HepG2 (cell line): ENCODE data around the gene CDC20. TPM values are rescaled to one million over a fixed set of nuclear protein-coding genes. Genes with fewer than 3 reads are reported as not detected.

ENCODE experiments used
- AGO2 ChIP-seq: fragments of 200-400 bp; formaldehyde crosslinking; optimal IDR thresholded peaks from 2 replicates; pipeline ENCODE3; 2017; ENCODE audit warnings: mild to moderate bottlenecking, low read depth, low read length, moderate library complexity
- ATF7 ChIP-seq, 2 experiments: fragments of 450-650 bp in 1 of 2; sonication (generic) in 1 of 2; formaldehyde crosslinking in 1 of 2; IDR thresholded peaks; 2 replicates each; pipeline versions ENCODE4 v1.4.0 to v1.6.1; 2016 to 2020; ENCODE audit warnings: antibody characterized with exemption in 1 of 2, mild to moderate bottlenecking in 1 of 2, missing genetic modification reagents in 1 of 2
- BRCA1 ChIP-seq: sonication (generic); formaldehyde crosslinking; IDR thresholded peaks from 2 replicates; pipeline ENCODE4 v1.4.0; 2020; ENCODE audit warnings: missing genetic modification reagents
- CBX5 ChIP-seq: sonication (generic); formaldehyde crosslinking; IDR thresholded peaks from 2 replicates; pipeline ENCODE4 v1.4.0; 2020; ENCODE audit warnings: missing genetic modification reagents, borderline replicate concordance
- HMGXB4 ChIP-seq, 2 experiments: sonication (generic) in 1 of 2; formaldehyde crosslinking in 1 of 2; IDR thresholded peaks; 2 replicates each; pipeline versions ENCODE4 v1.4.0 to v1.6.1; 2018 to 2020; ENCODE audit warnings: missing genetic modification reagents in 2 of 2, borderline replicate concordance in 1 of 2, low read depth in 1 of 2, mild to moderate bottlenecking in 1 of 2, missing biosample characterization in 1 of 2
- HOXA5 ChIP-seq: sonication (generic); formaldehyde crosslinking; IDR thresholded peaks from 2 replicates; pipeline ENCODE4 v1.4.0; 2020; ENCODE audit warnings: missing genetic modification reagents
- KDM1A ChIP-seq: IDR thresholded peaks from 2 replicates; pipeline ENCODE4 v1.6.1; 2016; ENCODE audit warnings: missing compliant biosample characterization
- MBNL3 ChIP-seq: fragments of 250-450 bp; sonication (Bioruptor Pico); conservative IDR thresholded peaks from 2 replicates; pipeline ENCODE4 v1.8.0; 2022; ENCODE audit warnings: mild to moderate bottlenecking, inconsistent platforms
- MLX ChIP-seq: IDR thresholded peaks from 2 replicates; pipeline ENCODE4 v1.6.1; 2016
- RARA ChIP-seq: IDR thresholded peaks from 2 replicates; pipeline ENCODE4 v1.6.1; 2016; ENCODE audit warnings: missing genetic modification reagents, missing compliant biosample characterization
- REST ChIP-seq, 2 experiments: IDR thresholded peaks; 2 replicates each; pipeline ENCODE4 v1.6.1; 2011 to 2012; ENCODE audit warnings: low read length in 2 of 2, borderline replicate concordance in 1 of 2, low read depth in 1 of 2, mild to moderate bottlenecking in 1 of 2, moderate library complexity in 1 of 2
- REXO4 ChIP-seq: sonication (generic); formaldehyde crosslinking; IDR thresholded peaks from 2 replicates; pipeline ENCODE4 v1.8.0; 2022; ENCODE audit warnings: missing genetic modification reagents, mild to moderate bottlenecking, borderline replicate concordance
- SIN3A ChIP-seq: IDR thresholded peaks from 2 replicates; pipeline ENCODE4 v1.6.1; 2011; ENCODE audit warnings: low read depth, mild to moderate bottlenecking, control low read depth, low read length, borderline replicate concordance
- SMAD1 ChIP-seq: sonication (generic); formaldehyde crosslinking; IDR thresholded peaks from 2 replicates; pipeline ENCODE4 v1.4.0; 2020; ENCODE audit warnings: missing genetic modification reagents, low read depth, mild to moderate bottlenecking, borderline replicate concordance
- SOX13 ChIP-seq, 3 experiments: fragments of 450-650 bp in 1 of 3; sonication (generic) in 1 of 3; formaldehyde crosslinking in 1 of 3; IDR thresholded peaks in 2 of 3; conservative IDR thresholded peaks in 1 of 3; 2 replicates each; pipeline versions ENCODE4 v1.5.0 to v1.6.1; 2016 to 2020; ENCODE audit warnings: antibody characterized with exemption in 1 of 3, mild to moderate bottlenecking in 1 of 3, missing compliant biosample characterization in 1 of 3, missing genetic modification reagents in 1 of 3, moderate library complexity in 1 of 3
- SRF ChIP-seq: IDR thresholded peaks from 2 replicates; pipeline ENCODE4 v1.6.1; 2011; ENCODE audit warnings: mild to moderate bottlenecking, low read depth, low read length, moderate library complexity
- ZNF253 ChIP-seq: sonication (generic); formaldehyde crosslinking; IDR thresholded peaks from 2 replicates; pipeline ENCODE4 v1.8.0; 2022; ENCODE audit warnings: mild to moderate bottlenecking, missing genetic modification reagents, borderline replicate concordance
- ZNF629 ChIP-seq: sonication (generic); formaldehyde crosslinking; conservative IDR thresholded peaks from 2 replicates; pipeline ENCODE4 v1.5.0; 2020; ENCODE audit warnings: missing genetic modification reagents
- ZNF652 ChIP-seq: IDR thresholded peaks from 2 replicates; pipeline ENCODE4 v1.6.1; 2016; ENCODE audit warnings: low read depth, borderline replicate concordance
- ZNF670 ChIP-seq: sonication (generic); formaldehyde crosslinking; IDR thresholded peaks from 2 replicates; pipeline ENCODE4 v1.8.0; 2022; ENCODE audit warnings: mild to moderate bottlenecking, missing genetic modification reagents, borderline replicate concordance
- ZNF75D ChIP-seq: sonication (generic); formaldehyde crosslinking; IDR thresholded peaks from 2 replicates; pipeline ENCODE4 v1.8.1; 2023; ENCODE audit warnings: missing genetic modification reagents, mild to moderate bottlenecking, borderline replicate concordance
- ZNF781 ChIP-seq: sonication (generic); formaldehyde crosslinking; IDR thresholded peaks from 2 replicates; pipeline ENCODE4 v1.5.1; 2020; ENCODE audit warnings: borderline replicate concordance, mild to moderate bottlenecking, missing genetic modification reagents; ENCODE audit errors: not compliant biosample characterization
- polyA plus RNA-seq, 8 experiments: library from polyadenylated mRNA; depleted of rRNA in 3 of 8; stranded (reverse) in 7 of 8; unstranded in 1 of 8; fragments of >200 nt; fragmentation: Illumina TruSeq in 4 of 8; extraction: Trizol in 4 of 8; gene quantifications; 2 replicates each; pipeline versions ENCODE4 v1.2.1 to v1.2.3, GENCODE V29; 2011 to 2016; ENCODE audit warnings: low read depth in 4 of 8, missing spikeins in 1 of 8, mixed read lengths in 1 of 8; ENCODE audit not compliant: insufficient read depth in 1 of 8
- total RNA-seq, 5 experiments: library from RNA; depleted of rRNA; stranded (reverse); fragments of >200 nt; fragmentation: Illumina TruSeq; extraction: Trizol; gene quantifications; 2 replicates each; pipeline ENCODE4 v1.2.3, GENCODE V29; 2016; ENCODE audit warnings: low read depth in 1 of 5

CDC20 gene
- total and polyA plus RNA-seq, 2 of the 13 experiments (the other 11 are each of a cell fraction or from before 2014, with no cell fraction given), result 57.9 to 90.0 TPM

GRCh38 chr1:43367904-43368645 lies 9.3 kb downstream of the CDC20 start, which contains the start of gene ELOVL1 (continued):
- no peak for TF ChIP-seq REST (IDR thresholded peaks at IDR 0.05; ENCODE audit: borderline replicate concordance in 1 of 2, low read depth in 1 of 2, low read length in 2 of 2)
- TF ChIP-seq ATF7 (IDR thresholded peaks at IDR 0.05), result no peak
- TF ChIP-seq ATF7 (CRISPR knock-in tag; IDR thresholded peaks at IDR 0.05), result no peak
- TF ChIP-seq ZNF75D (CRISPR knock-in tag), result no peak
- TF ChIP-seq MBNL3 (CRISPR knock-in tag), result no peak
- TF ChIP-seq KDM1A (CRISPR knock-in tag), result no peak
- TF ChIP-seq RARA (CRISPR knock-in tag), result peak; percentile 33; the same call in 1 of the 2 replicates
- no peak; the same call in 1 of the 2 replicates for TF ChIP-seq ZNF652 (CRISPR knock-in tag)
- TF ChIP-seq ZNF629, result no peak
- no peak for TF ChIP-seq SOX13 (IDR thresholded peaks at IDR 0.05)
- peak in 1 of 2 experiments; percentile 17; a peak in 1 of 4 replicates for TF ChIP-seq SOX13 (CRISPR knock-in tag; conservative IDR thresholded peaks at IDR 0.05 in 1 of 2, IDR thresholded peaks at IDR 0.05 in 1 of 2)
- TF ChIP-seq AGO2, result peak; percentile 84
- TF ChIP-seq SIN3A, result peak; percentile 88; the same call in 1 of the 2 replicates
- TF ChIP-seq SRF, result no peak
- TF ChIP-seq ZNF253, result peak; percentile 87; the same call in 1 of the 2 replicates
- TF ChIP-seq SMAD1 (CRISPR knock-in tag), result peak; percentile 82; the same call in 1 of the 2 replicates
- no peak; the same call in 1 of the 2 replicates for TF ChIP-seq MLX (CRISPR knock-in tag)
- peak; percentile 88; the same call in 1 of the 2 replicates for TF ChIP-seq CBX5 (CRISPR knock-in tag)
- TF ChIP-seq HOXA5 (CRISPR knock-in tag), result peak; percentile 62; the same call in 1 of the 2 replicates
- TF ChIP-seq BRCA1, result 0 out of 2 replicates have a peak, but pooled peaks have one; percentile 50
- TF ChIP-seq HMGXB4 (CRISPR knock-in tag; IDR thresholded peaks at IDR 0.05; ENCODE audit: borderline replicate concordance in 1 of 2, low read depth in 1 of 2), result peak; percentile 65 to 79
- TF ChIP-seq ZNF781 (CRISPR knock-in tag), result peak; percentile 92
- no peak for TF ChIP-seq REXO4 (CRISPR knock-in tag)
- no peak for TF ChIP-seq ZNF670 (CRISPR knock-in tag)
